Measurements from ENCODE around the gene ITM2C. TPM values are rescaled to one million over a fixed set of nuclear protein-coding genes. Genes with fewer than 3 reads are reported as not detected.

The ITM2C gene
- total RNA-seq, 4 donors from 2014 or later = 33.8 to 301 (median 67.6) TPM

DNA sequence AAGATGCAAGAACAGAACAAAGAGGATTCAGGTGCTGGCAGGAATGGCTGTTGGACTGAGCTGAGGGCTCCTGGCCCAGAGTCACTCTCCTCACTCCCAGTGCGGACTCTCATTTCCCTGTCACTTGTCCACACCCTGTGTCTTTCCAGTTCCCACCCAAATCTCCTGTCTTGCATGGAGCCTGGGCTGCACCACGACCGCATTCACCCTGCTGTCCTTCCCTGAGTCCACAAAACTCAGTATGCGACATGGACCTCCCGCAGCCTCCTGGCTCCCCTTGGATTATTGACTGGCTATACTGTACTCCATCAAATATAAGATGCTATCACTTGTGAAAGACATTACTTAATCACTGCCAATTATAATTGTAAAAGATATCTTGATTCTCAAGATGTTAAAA is 2.5 kb upstream of the ITM2C start:
- Histone ChIP-seq H3K36me3 (no peaks in the 10 kb centered on the region), H3K27ac (no peak overlapping the region), H3K27me3 (no peaks in the 10 kb centered on the region), H3K4me3 (no peak overlapping the region), H3K4me1 (no peaks in the 10 kb centered on the region), H3K9me3 (no peaks in the 10 kb centered on the region)
- intact Hi-C loops (cut with DNase I; ENCODE audit: low total_unique reads) = no loop called here
- TF ChIP-seq, protein P1, sequence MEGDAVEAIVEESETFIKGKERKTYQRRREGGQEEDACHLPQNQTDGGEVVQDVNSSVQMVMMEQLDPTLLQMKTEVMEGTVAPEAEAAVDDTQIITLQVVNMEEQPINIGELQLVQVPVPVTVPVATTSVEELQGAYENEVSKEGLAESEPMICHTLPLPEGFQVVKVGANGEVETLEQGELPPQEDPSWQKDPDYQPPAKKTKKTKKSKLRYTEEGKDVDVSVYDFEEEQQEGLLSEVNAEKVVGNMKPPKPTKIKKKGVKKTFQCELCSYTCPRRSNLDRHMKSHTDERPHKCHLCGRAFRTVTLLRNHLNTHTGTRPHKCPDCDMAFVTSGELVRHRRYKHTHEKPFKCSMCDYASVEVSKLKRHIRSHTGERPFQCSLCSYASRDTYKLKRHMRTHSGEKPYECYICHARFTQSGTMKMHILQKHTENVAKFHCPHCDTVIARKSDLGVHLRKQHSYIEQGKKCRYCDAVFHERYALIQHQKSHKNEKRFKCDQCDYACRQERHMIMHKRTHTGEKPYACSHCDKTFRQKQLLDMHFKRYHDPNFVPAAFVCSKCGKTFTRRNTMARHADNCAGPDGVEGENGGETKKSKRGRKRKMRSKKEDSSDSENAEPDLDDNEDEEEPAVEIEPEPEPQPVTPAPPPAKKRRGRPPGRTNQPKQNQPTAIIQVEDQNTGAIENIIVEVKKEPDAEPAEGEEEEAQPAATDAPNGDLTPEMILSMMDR (IDR thresholded peaks at IDR 0.05) = no peak
- no peak for TF ChIP-seq POLR2A (IDR thresholded peaks at IDR 0.05)
- no peak for DNase-seq

DNA sequence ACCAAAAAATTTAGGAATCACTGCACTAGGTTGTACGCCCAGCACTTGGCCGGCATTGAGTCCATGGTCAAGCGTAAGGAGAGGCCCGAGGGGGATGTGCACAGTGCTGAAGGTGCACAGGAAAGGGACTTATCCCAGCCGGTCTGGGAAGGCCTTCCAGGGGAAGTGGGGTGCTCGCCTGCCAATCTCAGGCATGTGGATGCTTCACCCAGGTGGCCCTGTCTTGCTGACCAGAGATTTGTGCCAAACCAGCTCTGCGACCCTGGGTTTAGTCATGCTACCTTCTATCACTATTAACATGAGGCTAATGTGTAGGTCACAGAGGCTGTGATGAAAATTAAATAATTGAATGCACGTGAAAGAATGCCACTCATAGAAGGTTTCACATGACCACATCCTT is 1.7 kb upstream of the ITM2C start:
- Histone ChIP-seq H3K36me3 (no peaks in the 10 kb centered on the region), H3K4me3 (no peak overlapping the region), H3K27ac (no peak overlapping the region), H3K9me3 (no peaks in the 10 kb centered on the region), H3K4me1 (no peaks in the 10 kb centered on the region), H3K27me3 (no peaks in the 10 kb centered on the region)
- no peak for DNase-seq
- intact Hi-C loops (cut with DNase I; ENCODE audit: low total_unique reads) = no loop called here
- TF ChIP-seq, protein P1 (IDR thresholded peaks at IDR 0.05) = no peak
- TF ChIP-seq POLR2A (IDR thresholded peaks at IDR 0.05) = no peak

DNA sequence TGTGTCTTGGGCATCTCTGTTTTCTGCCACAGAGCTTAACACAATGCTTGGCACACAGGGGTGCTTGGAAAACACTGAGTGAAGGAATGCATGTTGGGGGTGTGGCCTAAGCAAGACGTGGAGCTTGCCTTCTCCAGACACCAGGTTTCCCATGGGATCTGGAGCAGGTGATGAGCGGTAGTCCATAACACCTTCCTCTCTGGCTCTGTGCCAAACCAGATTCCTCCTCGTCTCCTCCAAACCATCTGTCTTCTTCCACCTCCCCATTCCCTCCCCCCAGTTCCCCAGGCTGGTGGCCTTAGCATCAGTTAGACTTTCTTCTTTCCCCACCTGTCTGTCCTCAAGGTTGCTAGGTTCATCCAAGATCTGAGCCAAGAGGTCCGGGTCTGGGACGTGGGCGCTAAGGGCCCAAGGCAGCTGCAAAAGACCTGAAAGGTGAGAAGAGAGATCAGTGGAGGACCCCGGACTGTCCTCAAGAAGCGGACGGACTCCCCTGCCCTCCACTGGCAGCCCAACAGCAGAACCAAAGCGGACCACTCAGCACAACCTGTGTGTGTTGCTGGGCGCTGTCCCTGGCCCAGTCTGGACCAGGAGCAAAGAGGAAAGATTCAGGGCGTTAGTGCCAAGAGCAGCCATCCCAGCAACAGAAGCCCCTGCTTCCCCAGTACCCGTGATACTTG is 1.2 kb upstream of the ITM2C start:
- no peaks in the 10 kb centered on the region for H3K27me3 ChIP-seq
- no peaks in the 10 kb centered on the region for H3K36me3 ChIP-seq
- intact Hi-C loops (cut with DNase I; ENCODE audit: low total_unique reads) = no loop called here
- DNase-seq = no peak
- no peak for TF ChIP-seq POLR2A (IDR thresholded peaks at IDR 0.05)
- TF ChIP-seq, protein P1 (IDR thresholded peaks at IDR 0.05) = no peak
- H3K27ac ChIP-seq = no peak overlapping the region
- no peaks in the 10 kb centered on the region for H3K4me1 ChIP-seq
- H3K9me3 ChIP-seq = no peaks in the 10 kb centered on the region
- H3K4me3 ChIP-seq = no peak overlapping the region

DNA sequence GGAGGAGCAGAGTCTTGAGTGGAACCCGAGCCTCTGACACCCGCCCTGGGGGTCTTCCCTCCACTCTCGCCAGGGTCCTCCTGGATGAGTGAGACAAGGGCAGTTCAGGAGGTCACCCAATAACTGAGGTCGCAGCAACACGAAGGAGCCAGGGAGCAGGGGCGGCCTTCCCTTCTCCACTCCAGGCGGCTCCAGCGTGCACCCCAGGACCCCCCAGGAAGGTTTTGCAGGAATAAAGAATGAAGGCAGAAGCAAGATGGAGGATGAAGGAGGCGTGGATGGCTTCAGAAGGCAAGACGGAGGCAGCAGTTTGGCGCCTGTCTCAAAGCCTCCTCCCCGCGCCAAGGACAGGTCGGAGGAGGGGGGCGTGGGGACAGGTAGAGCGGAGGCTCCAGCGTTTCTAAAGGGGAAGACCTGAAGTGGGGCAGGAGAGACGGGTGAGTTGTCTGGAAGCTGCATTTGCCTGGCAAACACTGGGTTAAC is 579 bp upstream of the ITM2C start:
- TF ChIP-seq, protein P1 (IDR thresholded peaks at IDR 0.05) = no peak
- TF ChIP-seq POLR2A (IDR thresholded peaks at IDR 0.05) = no peak
- H3K27ac ChIP-seq = no peak overlapping the region
- intact Hi-C loops (cut with DNase I; ENCODE audit: low total_unique reads) = no loop called here

DNA sequence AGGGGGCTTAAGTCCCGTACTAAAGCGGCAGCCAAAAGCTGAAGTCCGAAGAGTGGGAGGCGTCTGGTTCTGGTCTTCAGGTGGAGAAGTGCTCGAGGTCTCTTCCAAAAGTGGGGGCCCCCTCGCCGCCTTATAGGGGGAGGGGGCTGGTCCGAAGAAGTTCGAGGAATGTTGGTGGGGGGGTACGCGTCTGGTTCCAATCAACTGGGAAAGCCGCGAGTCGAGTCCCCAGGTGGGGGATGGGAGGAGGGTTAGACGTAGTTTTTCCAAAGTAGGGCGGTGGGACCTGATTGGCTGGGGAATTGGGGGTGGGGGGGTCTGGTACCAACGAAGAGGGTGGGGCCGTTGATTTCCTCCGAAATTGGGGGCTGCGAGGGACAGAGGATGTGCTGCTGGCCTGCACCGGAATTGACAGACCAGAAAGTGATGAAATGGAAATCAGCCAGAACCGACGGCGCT is 594 bp downstream of the ITM2C start:
- intact Hi-C loops (cut with DNase I; ENCODE audit: low total_unique reads) = no loop called here
- H3K4me1 ChIP-seq = peaks cover 0 to under 1% of the 10 kb centered on the region in 2 donors
- H3K36me3 ChIP-seq = no peaks in the 10 kb centered on the region

More for the DNA sequence above, 579 bp upstream of the ITM2C start:
- Histone ChIP-seq H3K9me3 (no peaks in the 10 kb centered on the region), H3K27me3 (no peaks in the 10 kb centered on the region), H3K4me3 (peak overlapping the region; percentile 47 to 84), H3K36me3 (no peaks in the 10 kb centered on the region), H3K4me1 (no peaks in the 10 kb centered on the region)
- DNase-seq = no peak

More for the DNA sequence above, 594 bp downstream of the ITM2C start:
- Histone ChIP-seq H3K27ac (peak overlapping the region; percentile 27 to 41), H3K4me3 (peak overlapping the region; percentile 47 to 84), H3K27me3 (no peaks in the 10 kb centered on the region), H3K9me3 (no peaks in the 10 kb centered on the region)
- TF ChIP-seq, protein P1 (IDR thresholded peaks at IDR 0.05) = no peak
- no peak for TF ChIP-seq POLR2A (IDR thresholded peaks at IDR 0.05)
- DNase-seq = no peak

Data from uterus (tissue), 4 donors.